ENCODE data around the gene ANP32A.

GRCh38 chr15:68785541-68785940 is 35.2 kb downstream of the ANP32A start:
- TF ChIP-seq GATA2 (IDR thresholded peaks at IDR 0.05; ENCODE audit: low read depth, low read length), result no peak
- TF ChIP-seq GATA3 (IDR thresholded peaks at IDR 0.05; ENCODE audit: low read depth, low read length), result no peak

Measured in SH-SY5Y (cell line).